Measurements from ENCODE around the gene ATG101. TPM values are rescaled to one million over a fixed set of nuclear protein-coding genes. Genes with fewer than 3 reads are reported as not detected.

ATG101 gene
- total and polyA plus RNA-seq, 2 experiments from 2014 or later: 77.3 to 139 TPM

DNA sequence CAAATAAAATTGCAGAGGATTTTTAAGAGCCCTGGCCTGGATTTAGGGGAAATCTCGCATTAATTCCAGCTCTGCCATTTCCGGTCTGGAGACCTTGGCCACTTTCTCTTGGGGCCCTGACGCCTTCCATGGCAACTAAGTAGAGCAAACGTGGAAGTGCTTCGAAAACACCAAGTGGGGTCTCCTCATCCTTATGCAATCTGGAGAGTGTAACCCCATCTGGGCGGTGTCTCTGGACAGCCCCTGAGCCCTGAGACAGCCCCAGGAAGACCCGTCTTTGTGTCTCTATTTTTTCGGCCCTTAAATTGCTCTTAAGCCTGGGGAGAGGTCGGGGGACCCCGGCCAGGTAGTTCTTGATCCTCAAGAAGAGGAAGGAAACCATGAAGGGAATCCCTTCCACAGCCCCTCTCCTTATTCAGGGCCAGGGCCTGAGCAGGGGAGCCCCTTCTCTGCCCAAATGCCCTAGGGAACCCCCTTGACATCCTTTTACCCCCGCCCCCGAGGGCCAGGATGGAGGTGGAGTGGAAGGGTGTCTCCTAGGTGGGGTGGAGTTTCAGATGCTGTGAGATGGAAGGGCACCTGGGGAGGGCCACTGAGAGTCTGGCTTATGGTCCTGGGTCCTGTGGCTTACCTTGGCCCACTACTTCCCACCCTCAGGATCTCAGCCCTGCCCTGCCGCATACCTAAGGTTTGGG lies 36.2 kb upstream of the ATG101 start:
- peak overlapping the region; percentile 94 for H3K27ac ChIP-seq
- peaks cover 17% of the 10 kb centered on the region for H3K4me1 ChIP-seq (ENCODE audit: insufficient read depth)
- H3K79me2 ChIP-seq (ENCODE audit: insufficient read depth): no peaks in the 10 kb centered on the region
- H4K20me1 ChIP-seq (ENCODE audit: insufficient read depth): no peaks in the 10 kb centered on the region
- TF ChIP-seq EZH2phosphoT487 (IDR thresholded peaks at IDR 0.05; ENCODE audit: insufficient read depth, low read depth) (no peak), EZH2 (IDR thresholded peaks at IDR 0.05; ENCODE audit: insufficient read depth, poor library complexity, severe bottlenecking) (no peak)
- H3K27me3 ChIP-seq (replicated peaks; ENCODE audit: insufficient read depth): no peaks in the 10 kb centered on the region
- peaks cover 20% of the 10 kb centered on the region for H3F3A ChIP-seq (ENCODE audit: insufficient read depth)
- H3K4me2 ChIP-seq (ENCODE audit: unreplicated experiment): peak overlapping the region; percentile 83
- no peaks in the 10 kb centered on the region for H3K36me3 ChIP-seq (ENCODE audit: low read depth)
- DNase-seq: no peak
- H3K9me3 ChIP-seq (ENCODE audit: low read depth): no peaks in the 10 kb centered on the region
- 57 to 65% methylated on average over 13 of the region's 13 CpGs for WGBS, 2 experiments (ENCODE audit: low coverage in 1 of 2, low lambda C conversion rate in 2 of 2, missing lambda C conversion rate in 2 of 2)
- H3K9me2 ChIP-seq (ENCODE audit: insufficient read depth): no peaks in the 10 kb centered on the region
- H3K9ac ChIP-seq: peak overlapping the region; percentile 89
- in situ Hi-C loops (cut with MboI): no loop called here
- H2AFZ ChIP-seq: peak overlapping the region; percentile 33; the same call in 1 of the 2 replicates
- peak overlapping the region; percentile 64 for H3K4me3 ChIP-seq

DNA sequence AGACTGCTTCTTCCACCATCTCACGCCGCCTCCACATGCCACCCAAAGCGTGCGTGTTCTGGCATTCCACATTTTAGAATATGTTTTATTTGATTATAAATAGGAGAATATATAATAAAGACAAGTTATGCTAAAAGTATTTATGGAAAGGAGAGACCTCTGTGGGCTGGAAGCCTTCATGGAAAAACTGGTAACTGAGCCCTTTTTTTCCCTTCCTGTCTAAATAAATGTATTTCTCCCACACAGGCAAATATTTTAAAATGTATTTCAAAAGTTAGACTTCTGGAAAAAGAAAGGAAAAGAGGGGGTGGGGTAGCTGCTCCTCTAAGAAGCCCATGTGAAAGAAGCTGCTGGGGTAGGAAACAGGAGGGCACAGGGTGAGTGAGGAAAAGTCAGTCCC lies 34.6 kb upstream of the ATG101 start:
- Histone ChIP-seq H3F3A (ENCODE audit: insufficient read depth) (peaks cover 26% of the 10 kb centered on the region), H3K36me3 (ENCODE audit: low read depth) (no peaks in the 10 kb centered on the region), H3K4me1 (ENCODE audit: insufficient read depth) (peaks cover 17% of the 10 kb centered on the region), H3K27ac (no peak overlapping the region), H3K4me2 (ENCODE audit: unreplicated experiment) (no peak overlapping the region), H2AFZ (no peak overlapping the region), H3K9ac (no peak overlapping the region), H3K9me3 (ENCODE audit: low read depth) (no peaks in the 10 kb centered on the region), H3K9me2 (ENCODE audit: insufficient read depth) (no peaks in the 10 kb centered on the region), H3K79me2 (ENCODE audit: insufficient read depth) (peaks cover 6% of the 10 kb centered on the region), H3K4me3 (no peak overlapping the region), H4K20me1 (ENCODE audit: insufficient read depth) (no peaks in the 10 kb centered on the region), H3K27me3 (replicated peaks; ENCODE audit: insufficient read depth) (no peaks in the 10 kb centered on the region)
- in situ Hi-C loops (cut with MboI): no loop called here
- DNase-seq: no peak
- no peak for TF ChIP-seq EZH2 (IDR thresholded peaks at IDR 0.05; ENCODE audit: insufficient read depth, poor library complexity, severe bottlenecking)
- TF ChIP-seq EZH2phosphoT487 (IDR thresholded peaks at IDR 0.05; ENCODE audit: insufficient read depth, low read depth): no peak
- 88 to 91% methylated on average over 4 of the region's 4 CpGs for WGBS, 2 experiments (ENCODE audit: low coverage in 1 of 2, low lambda C conversion rate in 2 of 2, missing lambda C conversion rate in 2 of 2)

DNA sequence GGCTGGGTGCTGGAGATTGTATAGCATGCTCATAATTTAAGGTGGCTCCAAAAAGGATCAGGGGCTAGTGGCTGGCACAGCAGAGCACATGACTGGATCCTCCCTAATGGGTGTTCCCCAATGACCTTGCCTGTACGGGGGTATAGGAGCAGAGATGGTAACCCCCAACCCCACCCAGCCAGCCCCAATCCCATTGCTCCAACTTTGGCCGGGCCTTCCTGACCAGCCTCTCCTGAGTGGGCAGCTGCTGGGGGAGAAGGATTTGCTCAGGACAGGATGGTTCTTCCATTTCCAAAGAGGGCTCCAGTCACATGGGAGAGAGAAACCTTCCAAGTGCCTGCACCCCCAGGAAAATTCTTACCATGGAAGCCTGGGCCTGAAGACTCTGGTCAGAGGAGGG lies 33.9 kb upstream of the ATG101 start:
- no peaks in the 10 kb centered on the region for H3K9me3 ChIP-seq (ENCODE audit: low read depth)
- no peaks in the 10 kb centered on the region for H3K36me3 ChIP-seq (ENCODE audit: low read depth)
- peaks cover 17% of the 10 kb centered on the region for H3K4me1 ChIP-seq (ENCODE audit: insufficient read depth)
- no peak for DNase-seq
- no peak overlapping the region for H3K4me3 ChIP-seq
- H3K27me3 ChIP-seq (replicated peaks; ENCODE audit: insufficient read depth): no peaks in the 10 kb centered on the region
- peak overlapping the region; percentile 34; the same call in 1 of the 2 replicates for H3K27ac ChIP-seq
- in situ Hi-C loops (cut with MboI): no loop called here
- H3K9me2 ChIP-seq (ENCODE audit: insufficient read depth): no peaks in the 10 kb centered on the region
- no peak for TF ChIP-seq EZH2phosphoT487 (IDR thresholded peaks at IDR 0.05; ENCODE audit: insufficient read depth, low read depth)
- TF ChIP-seq EZH2 (IDR thresholded peaks at IDR 0.05; ENCODE audit: insufficient read depth, poor library complexity, severe bottlenecking): no peak
- 0 out of 2 replicates have a peak overlapping the region, but pooled peaks have one; percentile 72 for H3K9ac ChIP-seq
- H4K20me1 ChIP-seq (ENCODE audit: insufficient read depth): no peaks in the 10 kb centered on the region
- no peak overlapping the region for H3K4me2 ChIP-seq (ENCODE audit: unreplicated experiment)
- peaks cover 26% of the 10 kb centered on the region for H3F3A ChIP-seq (ENCODE audit: insufficient read depth)
- peaks cover 6% of the 10 kb centered on the region for H3K79me2 ChIP-seq (ENCODE audit: insufficient read depth)
- H2AFZ ChIP-seq: no peak overlapping the region
- WGBS, 2 experiments (ENCODE audit: low coverage in 1 of 2, low lambda C conversion rate in 2 of 2, missing lambda C conversion rate in 2 of 2): 85% methylated on average over 2 of the region's 2 CpGs

DNA sequence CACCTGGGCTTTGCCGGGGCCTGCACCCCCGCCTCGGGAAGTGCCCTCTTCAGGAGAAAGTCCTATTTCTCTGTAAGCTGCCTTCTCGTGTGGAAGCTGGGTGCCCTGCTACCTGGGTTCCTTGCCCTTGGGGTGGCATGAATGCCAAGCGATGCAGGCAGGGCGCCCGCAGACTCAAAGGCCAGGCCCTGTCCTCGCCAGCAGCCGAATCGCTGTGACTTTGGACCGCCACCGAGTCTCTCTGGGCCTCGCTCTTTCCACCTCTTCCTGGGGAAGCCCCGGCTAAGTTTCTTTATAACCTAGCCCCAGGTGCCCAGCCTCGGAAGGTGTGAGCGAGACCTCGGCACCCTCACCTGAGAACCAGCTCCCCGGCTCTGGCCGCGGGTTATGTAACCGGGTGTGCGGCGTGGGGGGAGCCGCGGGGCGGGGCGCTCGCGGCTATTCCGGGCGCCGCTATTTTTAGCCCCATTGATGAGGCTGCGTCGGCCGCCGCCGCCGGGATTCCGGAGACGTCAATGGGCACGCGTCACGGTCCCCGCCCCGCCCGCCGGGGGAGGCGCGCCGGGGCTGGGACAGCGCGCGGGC lies 33.1 kb upstream of the ATG101 start:
- H3K79me2 ChIP-seq (ENCODE audit: insufficient read depth): peaks cover 6% of the 10 kb centered on the region
- in situ Hi-C loops (cut with MboI): no loop called here
- H3K4me2 ChIP-seq (ENCODE audit: unreplicated experiment): peak overlapping the region; percentile 64
- peak overlapping the region; percentile 57 for H3K4me3 ChIP-seq
- 19 to 24% methylated on average over 29 to 42 of the region's 53 CpGs for WGBS, 2 experiments (ENCODE audit: low coverage in 1 of 2, low lambda C conversion rate in 2 of 2, missing lambda C conversion rate in 2 of 2)
- peaks cover 17% of the 10 kb centered on the region for H3K4me1 ChIP-seq (ENCODE audit: insufficient read depth)
- H4K20me1 ChIP-seq (ENCODE audit: insufficient read depth): no peaks in the 10 kb centered on the region
- H3K27me3 ChIP-seq (replicated peaks; ENCODE audit: insufficient read depth): no peaks in the 10 kb centered on the region
- no peak for TF ChIP-seq EZH2 (IDR thresholded peaks at IDR 0.05; ENCODE audit: insufficient read depth, poor library complexity, severe bottlenecking)
- TF ChIP-seq EZH2phosphoT487 (IDR thresholded peaks at IDR 0.05; ENCODE audit: insufficient read depth, low read depth): no peak
- no peak overlapping the region for H2AFZ ChIP-seq
- H3K9ac ChIP-seq: peak overlapping the region; percentile 72
- DNase-seq: peak; percentile 96
- no peaks in the 10 kb centered on the region for H3K36me3 ChIP-seq (ENCODE audit: low read depth)
- peak overlapping the region; percentile 34 for H3K27ac ChIP-seq
- peaks cover 26% of the 10 kb centered on the region for H3F3A ChIP-seq (ENCODE audit: insufficient read depth)
- no peaks in the 10 kb centered on the region for H3K9me2 ChIP-seq (ENCODE audit: insufficient read depth)
- no peaks in the 10 kb centered on the region for H3K9me3 ChIP-seq (ENCODE audit: low read depth)

Measured in GM23248 (cell line).